ENCODE results near the gene GOT1.

- TF ChIP-seq POLR2A (IDR thresholded peaks at IDR 0.05) (no peak), CTCF (IDR thresholded peaks at IDR 0.05) (no peak)
Observed at GRCh38 chr10:99357691-99358090, 72.7 kb downstream of the GOT1 start.

All from tibial nerve (tissue), 3 donors.